ENCODE results near the gene NR2C2. TPM values are rescaled to one million over a fixed set of nuclear protein-coding genes. Genes with fewer than 3 reads are reported as not detected.

NR2C2 gene
- total and polyA plus RNA-seq, 2 donors (not counting 1 experiment from before 2014, with no cell fraction given) = 22.8 to 96.9 TPM

DNA sequence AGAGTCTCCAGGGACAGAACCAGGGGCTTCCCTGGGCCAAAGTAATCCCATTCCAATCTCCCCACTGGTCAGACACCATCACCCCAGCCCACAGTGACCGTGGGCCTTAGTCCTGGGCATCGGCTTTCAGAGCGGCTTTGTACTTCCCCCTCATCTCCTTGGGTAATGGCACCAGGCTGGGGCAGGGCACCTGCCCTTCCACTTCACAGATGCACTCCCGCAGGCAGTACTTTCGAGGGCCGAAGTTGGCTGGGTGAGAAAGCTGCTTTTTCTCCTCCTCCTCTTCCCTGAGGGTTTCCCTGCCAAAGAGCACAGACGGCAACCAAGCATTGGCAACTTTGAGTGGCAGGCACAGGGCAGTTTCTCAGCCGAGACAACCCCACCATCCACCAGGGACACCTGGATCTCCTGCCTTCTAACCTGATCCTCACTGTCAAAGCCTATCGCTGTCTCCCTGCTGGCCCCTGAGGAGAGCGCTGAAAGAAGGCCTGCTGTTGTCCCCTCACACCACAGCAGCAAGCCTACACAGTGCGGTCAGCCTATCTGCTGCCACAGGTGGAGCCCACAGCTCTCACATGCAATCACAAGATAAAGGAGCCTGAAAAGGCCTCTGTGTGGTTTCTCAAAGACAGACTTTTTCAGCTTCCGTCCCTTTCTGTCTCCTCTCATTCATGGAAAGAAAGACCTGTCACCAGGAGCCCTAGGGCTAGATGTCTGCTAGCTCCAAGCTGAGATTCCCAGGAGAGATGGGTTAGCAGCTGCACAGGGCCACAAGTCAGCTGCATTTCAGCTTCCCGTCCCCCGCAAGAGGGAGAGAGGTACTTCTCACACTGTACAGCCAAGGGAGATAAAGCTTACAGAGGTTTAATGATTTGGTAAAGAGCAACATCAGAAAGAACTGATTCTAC, 105.2 kb downstream of the NR2C2 start:
- Mint-ChIP-seq H3K27ac (peak overlapping the region; percentile 93), H3K4me1 (peaks cover 69% of the 10 kb centered on the region), H3K4me3 (no peak overlapping the region), H3K27me3 (no peaks in the 10 kb centered on the region), H3K9me3 (ENCODE audit: insufficient read depth) (peaks cover 3% of the 10 kb centered on the region)
- H3K9ac ChIP-seq (ENCODE audit: low read length) = no peak overlapping the region
- H4K20me1 ChIP-seq (ENCODE audit: control insufficient read depth, insufficient read depth, low read length, poor library complexity, severe bottlenecking) = peaks cover 21% of the 10 kb centered on the region
- H3K4me3 ChIP-seq (ENCODE audit: control extremely low read depth in 1 of 5, extremely low read depth in 1 of 5, insufficient read depth in 1 of 5, low read depth in 2 of 5, low read length in 4 of 5) = no peak overlapping the region
- no peak for DNase-seq
- TF ChIP-seq, protein P1, sequence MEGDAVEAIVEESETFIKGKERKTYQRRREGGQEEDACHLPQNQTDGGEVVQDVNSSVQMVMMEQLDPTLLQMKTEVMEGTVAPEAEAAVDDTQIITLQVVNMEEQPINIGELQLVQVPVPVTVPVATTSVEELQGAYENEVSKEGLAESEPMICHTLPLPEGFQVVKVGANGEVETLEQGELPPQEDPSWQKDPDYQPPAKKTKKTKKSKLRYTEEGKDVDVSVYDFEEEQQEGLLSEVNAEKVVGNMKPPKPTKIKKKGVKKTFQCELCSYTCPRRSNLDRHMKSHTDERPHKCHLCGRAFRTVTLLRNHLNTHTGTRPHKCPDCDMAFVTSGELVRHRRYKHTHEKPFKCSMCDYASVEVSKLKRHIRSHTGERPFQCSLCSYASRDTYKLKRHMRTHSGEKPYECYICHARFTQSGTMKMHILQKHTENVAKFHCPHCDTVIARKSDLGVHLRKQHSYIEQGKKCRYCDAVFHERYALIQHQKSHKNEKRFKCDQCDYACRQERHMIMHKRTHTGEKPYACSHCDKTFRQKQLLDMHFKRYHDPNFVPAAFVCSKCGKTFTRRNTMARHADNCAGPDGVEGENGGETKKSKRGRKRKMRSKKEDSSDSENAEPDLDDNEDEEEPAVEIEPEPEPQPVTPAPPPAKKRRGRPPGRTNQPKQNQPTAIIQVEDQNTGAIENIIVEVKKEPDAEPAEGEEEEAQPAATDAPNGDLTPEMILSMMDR (IDR thresholded peaks at IDR 0.05) = no peak
- TF ChIP-seq EZH2 (IDR thresholded peaks at IDR 0.05; ENCODE audit: borderline replicate concordance, insufficient read depth, low read depth, low read length, poor library complexity, severe bottlenecking) = no peak
- peaks cover 46% of the 10 kb centered on the region for H3K79me2 ChIP-seq (ENCODE audit: control insufficient read depth, insufficient read depth, low read length)
- intact Hi-C loops (cut with micrococcal nuclease) = no loop called here
- H3K9me3 ChIP-seq (ENCODE audit: control extremely low read depth in 1 of 3, control insufficient read depth in 2 of 3, insufficient read depth in 1 of 3, low read length in 2 of 3) = peaks cover 0 to 14% (median 0%) of the 10 kb centered on the region in 3 donors
- no peak for ATAC-seq (ENCODE audit: low read depth)
- ChIA-PET CTCF (interaction anchor here (1.4 kb wide), 1 partner anchor 12 kb away, joined by 5 read pairs; the partner anchor contains the start of gene MRPS25), POLR2A (no interaction called here)
- H3K4me2 ChIP-seq (replicated peaks; ENCODE audit: low read depth, low read length, poor library complexity, severe bottlenecking) = no peak overlapping the region
- 87% methylated on average over 14 of the region's 14 CpGs for WGBS (ENCODE audit: insufficient coverage)
- H3K36me3 ChIP-seq (replicated peaks in 1 of 2; ENCODE audit: control extremely low read depth in 1 of 2, control insufficient read depth in 1 of 2, extremely low read depth in 1 of 2, insufficient read depth in 2 of 2, low read length in 1 of 2) = peaks cover 2 to 46% of the 10 kb centered on the region in 2 experiments
- peak overlapping the region; percentile 72 to 86 for H3K27ac ChIP-seq (ENCODE audit: low read length in 2 of 2)
- H3K4me1 ChIP-seq (ENCODE audit: control insufficient read depth in 2 of 2, insufficient read depth in 2 of 2, low read length in 2 of 2) = peaks cover 52 to 71% of the 10 kb centered on the region in 2 donors
- no peak overlapping the region for H2AFZ ChIP-seq (ENCODE audit: insufficient read depth, low read depth, low read length, poor library complexity, severe bottlenecking)
- H3K27me3 ChIP-seq (replicated peaks in 1 of 4; ENCODE audit: control extremely low read depth in 1 of 4, control insufficient read depth in 3 of 4, insufficient read depth in 4 of 4, low read length in 3 of 4) = no peaks in the 10 kb centered on the region

DNA sequence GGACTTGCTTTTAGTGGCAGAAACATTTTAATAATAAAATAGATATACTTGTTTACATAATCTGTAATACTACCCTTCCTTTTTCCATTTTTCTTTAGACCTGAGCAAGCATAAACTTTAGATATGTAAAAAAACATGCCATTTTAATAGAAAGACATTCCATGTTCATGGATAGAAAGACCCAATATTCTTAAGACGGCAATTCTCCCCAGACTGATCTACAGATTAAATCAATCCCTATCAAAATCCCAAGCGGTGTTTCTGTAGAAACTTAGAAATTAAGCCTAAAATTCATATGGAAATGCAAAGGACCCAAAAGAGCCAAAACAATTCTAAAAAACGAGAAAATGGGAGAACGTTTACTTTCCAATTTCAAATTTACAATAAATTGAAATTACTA, 106.2 kb downstream of the NR2C2 start:
- Histone ChIP-seq H3K27ac (ENCODE audit: low read length in 2 of 2) (peak overlapping the region in 1 of 2 donors; percentile 86), H4K20me1 (ENCODE audit: control insufficient read depth, insufficient read depth, low read length, poor library complexity, severe bottlenecking) (peaks cover 30% of the 10 kb centered on the region), H3K9me3 (ENCODE audit: control extremely low read depth in 1 of 3, control insufficient read depth in 2 of 3, insufficient read depth in 1 of 3, low read length in 2 of 3) (peaks cover 0 to 14% (median 0%) of the 10 kb centered on the region in 3 donors), H3K4me1 (ENCODE audit: control insufficient read depth in 2 of 2, insufficient read depth in 2 of 2, low read length in 2 of 2) (peaks cover 52 to 71% of the 10 kb centered on the region in 2 donors), H3K79me2 (ENCODE audit: control insufficient read depth, insufficient read depth, low read length) (peaks cover 53% of the 10 kb centered on the region), H3K4me3 (ENCODE audit: control extremely low read depth in 1 of 5, extremely low read depth in 1 of 5, insufficient read depth in 1 of 5, low read depth in 2 of 5, low read length in 4 of 5) (no peak overlapping the region), H3K27me3 (replicated peaks in 1 of 4; ENCODE audit: control extremely low read depth in 1 of 4, control insufficient read depth in 3 of 4, insufficient read depth in 4 of 4, low read length in 3 of 4) (no peaks in the 10 kb centered on the region), H3K9ac (ENCODE audit: low read length) (no peak overlapping the region), H3K4me2 (replicated peaks; ENCODE audit: low read depth, low read length, poor library complexity, severe bottlenecking) (no peak overlapping the region), H3K36me3 (replicated peaks in 1 of 2; ENCODE audit: control extremely low read depth in 1 of 2, control insufficient read depth in 1 of 2, extremely low read depth in 1 of 2, insufficient read depth in 2 of 2, low read length in 1 of 2) (peaks cover 2 to 41% of the 10 kb centered on the region in 2 experiments), H2AFZ (ENCODE audit: insufficient read depth, low read depth, low read length, poor library complexity, severe bottlenecking) (no peak overlapping the region)
- peaks cover 3% of the 10 kb centered on the region for H3K9me3 Mint-ChIP-seq (ENCODE audit: insufficient read depth)
- ATAC-seq (ENCODE audit: low read depth) (no peak), DNase-seq (no peak)
- no CpG with 5 or more reads among the region's 4 CpGs for WGBS (ENCODE audit: insufficient coverage)
- peaks cover 69% of the 10 kb centered on the region for H3K4me1 Mint-ChIP-seq
- intact Hi-C loops (cut with micrococcal nuclease) = no loop called here
- ChIA-PET CTCF (interaction anchor here (1.4 kb wide), 1 partner anchor 11 kb away, joined by 5 read pairs; the partner anchor contains the start of gene MRPS25), POLR2A (no interaction called here)
- TF ChIP-seq, protein P1 (IDR thresholded peaks at IDR 0.05) = no peak
- TF ChIP-seq EZH2 (IDR thresholded peaks at IDR 0.05; ENCODE audit: borderline replicate concordance, insufficient read depth, low read depth, low read length, poor library complexity, severe bottlenecking) = no peak
- no peak overlapping the region for H3K4me3 Mint-ChIP-seq
- no peaks in the 10 kb centered on the region for H3K27me3 Mint-ChIP-seq
- peak overlapping the region; percentile 46 for H3K27ac Mint-ChIP-seq

Data from B cell (primary cell).